Calu3 (cell line): Measurements from ENCODE around the gene CPED1. TPM values are rescaled to one million over a fixed set of nuclear protein-coding genes. Genes with fewer than 3 reads are reported as not detected.

Experiments used
- BruUV-seq: library from RNA; stranded (reverse); fragments of 400-500 nt; replicated peaks from 2 replicates; lab custom pipeline; 2021; lab: Mats Ljungman, UMichigan
- CTCF ChIA-PET: fragments of 300-600 bp; sonication (Branson Sonifier 250); formaldehyde crosslinking; loops from one replicate; lab custom pipeline; 2022; ENCODE audit warnings: antibody characterized with exemption; lab: Charles Lee
- DNase-seq: peaks from one replicate; pipeline ENCODE4 v3.0.0; 2022
- H3K27ac Mint-ChIP-seq: one replicate; pipeline ENCODE4 v1.8.0; 2022; ENCODE audit warnings: mixed read lengths; ENCODE audit not compliant: unreplicated experiment
- H3K27me3 Mint-ChIP-seq: one replicate; pipeline ENCODE4 v1.8.0; 2022; ENCODE audit warnings: mixed read lengths; ENCODE audit not compliant: unreplicated experiment
- H3K36me3 Mint-ChIP-seq: one replicate; pipeline ENCODE4 v1.8.0; 2022; ENCODE audit warnings: mild to moderate bottlenecking, moderate library complexity, mixed read lengths; ENCODE audit not compliant: insufficient read depth, unreplicated experiment
- H3K4me1 Mint-ChIP-seq: one replicate; pipeline ENCODE4 v1.8.0; 2022; ENCODE audit warnings: mild to moderate bottlenecking, low read depth, mixed read lengths; ENCODE audit not compliant: unreplicated experiment
- H3K4me3 Mint-ChIP-seq: one replicate; pipeline ENCODE4 v1.8.0; 2022; ENCODE audit warnings: mild to moderate bottlenecking, low read depth, moderate library complexity, mixed read lengths; ENCODE audit not compliant: unreplicated experiment
- H3K9me3 Mint-ChIP-seq: one replicate; pipeline ENCODE4 v1.8.0; 2022; ENCODE audit warnings: low read depth, mixed read lengths; ENCODE audit not compliant: unreplicated experiment
- CTCF ChIP-seq: fragments of 200-600 bp; IDR thresholded peaks from one replicate; pipeline ENCODE4 v1.8.0; 2022; ENCODE audit warnings: antibody characterized with exemption; ENCODE audit not compliant: unreplicated experiment
- intact Hi-C: fragments of 100-400 bp; cut with micrococcal nuclease; formaldehyde crosslinking; loops from one replicate; pipeline ENCODE4 v1.10.0; 2022; ENCODE audit not compliant: unreplicated experiment
- total RNA-seq: library from RNA; stranded (reverse); gene quantifications from 2 replicates; pipeline ENCODE4 v1.2.3, GENCODE V29; 2022

Gene CPED1
- total RNA-seq, 1 experiment from 2014 or later = 0.24 TPM

- Mint-ChIP-seq H3K27ac (no peak overlapping the region), H3K4me3 (no peak overlapping the region), H3K9me3 (no peaks in the 10 kb centered on the region), H3K4me1 (peaks cover 8% of the 10 kb centered on the region), H3K27me3 (no peaks in the 10 kb centered on the region), H3K36me3 (no peaks in the 10 kb centered on the region)
- intact Hi-C loops = no loop called here
- DNase-seq = no peak
- no TSS peak for BruUV-seq
- CTCF ChIA-PET = no interaction called here
- TF ChIP-seq CTCF = no peak
Measured at GRCh38 chr7:121159553-121159952, 171.0 kb downstream of the CPED1 start.

- no peak for TF ChIP-seq CTCF
- H3K27ac Mint-ChIP-seq = peak overlapping the region; percentile 75
- intact Hi-C loops = no loop called here
- H3K4me1 Mint-ChIP-seq = peaks cover 8% of the 10 kb centered on the region
- no peaks in the 10 kb centered on the region for H3K27me3 Mint-ChIP-seq
- no peak for DNase-seq
- H3K9me3 Mint-ChIP-seq = no peaks in the 10 kb centered on the region
- no TSS peak for BruUV-seq
- CTCF ChIA-PET = no interaction called here
- H3K4me3 Mint-ChIP-seq = no peak overlapping the region
- H3K36me3 Mint-ChIP-seq = no peaks in the 10 kb centered on the region
Measured at GRCh38 chr7:121160150-121161008, 171.9 kb downstream of the CPED1 start.

GRCh38 chr7:121163699-121164098 lies 175.2 kb downstream of the CPED1 start:
- intact Hi-C loops = no loop called here
- no peaks in the 10 kb centered on the region for H3K27me3 Mint-ChIP-seq
- BruUV-seq = no TSS peak
- H3K9me3 Mint-ChIP-seq = no peaks in the 10 kb centered on the region
- DNase-seq = no peak
- no peak overlapping the region for H3K4me3 Mint-ChIP-seq
- no peak for TF ChIP-seq CTCF
- H3K36me3 Mint-ChIP-seq = no peaks in the 10 kb centered on the region
- H3K4me1 Mint-ChIP-seq = no peaks in the 10 kb centered on the region
- CTCF ChIA-PET = no interaction called here
- H3K27ac Mint-ChIP-seq = no peak overlapping the region

- CTCF ChIA-PET = no interaction called here
- no peaks in the 10 kb centered on the region for H3K27me3 Mint-ChIP-seq
- H3K4me1 Mint-ChIP-seq = no peaks in the 10 kb centered on the region
- no peak overlapping the region for H3K27ac Mint-ChIP-seq
- DNase-seq = no peak
- H3K36me3 Mint-ChIP-seq = no peaks in the 10 kb centered on the region
- intact Hi-C loops = no loop called here
- H3K9me3 Mint-ChIP-seq = no peaks in the 10 kb centered on the region
- TF ChIP-seq CTCF = no peak
- no peak overlapping the region for H3K4me3 Mint-ChIP-seq
- no TSS peak for BruUV-seq
Measured at GRCh38 chr7:121164247-121164646, 175.7 kb downstream of the CPED1 start.
